ENCODE results near the gene SNCAIP. TPM values are rescaled to one million over a fixed set of nuclear protein-coding genes. Genes with fewer than 3 reads are reported as not detected.

SNCAIP gene
- total RNA-seq = 48.2 TPM

DNA sequence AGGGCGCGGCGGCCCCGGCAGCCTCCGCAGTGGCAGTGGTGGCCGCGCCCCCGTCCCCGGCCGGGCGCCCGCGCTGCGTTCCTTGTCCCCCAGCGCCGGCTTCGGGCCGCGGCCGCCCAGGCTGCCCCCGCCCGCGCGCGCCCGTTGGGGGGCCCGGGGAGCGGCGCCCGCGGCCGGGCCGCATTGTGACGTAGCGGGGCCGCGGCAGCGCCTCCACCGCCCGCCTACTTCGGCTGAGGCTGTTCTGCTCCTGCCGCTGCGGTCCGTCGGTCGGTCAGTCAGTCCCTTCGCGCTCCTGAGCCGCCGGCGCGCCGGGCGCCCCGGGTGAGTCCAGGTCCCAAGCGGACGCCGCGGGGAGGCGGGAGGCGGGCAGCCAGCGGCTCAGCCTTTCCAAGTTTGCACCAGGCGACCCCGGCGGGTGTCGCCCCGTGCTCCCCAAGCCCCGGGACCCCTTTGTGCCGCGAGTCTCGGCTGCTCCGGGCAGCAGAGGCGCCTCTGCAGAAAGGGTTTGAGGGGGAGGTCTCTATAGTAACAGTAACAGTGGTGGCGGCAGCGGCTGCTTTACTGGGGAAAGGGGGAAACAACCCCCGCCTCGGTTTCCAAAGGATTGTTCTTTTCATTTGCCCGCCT lies at the start of gene SNCAIP:
SNCAIP (plus strand) TSS at position 277 of the 630 bp plus-strand sequence. CDS start 78,898 bp downstream, outside the sequence.

Other genes starting within 250 kb of the SNCAIP start
- gene LOX, start 234.0 kb upstream of the SNCAIP start, total RNA-seq = 4.6 TPM
- gene ZNF474, start 182.7 kb upstream of the SNCAIP start, total RNA-seq = 9.7 TPM